GM04503 (cell line): ENCODE data around the gene CDYL.

Experiments
- DNase-seq: peaks from one replicate; pipeline ENCODE4 v3.0.0-alpha.2; 2012; ENCODE audit warnings: low read depth

CDYL gene

GRCh38 chr6:4908062-4908461 lies 131.9 kb downstream of the CDYL start:
- DNase-seq = no peak

GRCh38 chr6:4909063-4909706 lies 133.0 kb downstream of the CDYL start:
- no peak for DNase-seq

- no peak for DNase-seq
These were observed 134.0 kb downstream of the CDYL start for GRCh38 chr6:4910037-4910760.

GRCh38 chr6:4912559-4912958 lies 136.4 kb downstream of the CDYL start:
- no peak for DNase-seq

- no peak for DNase-seq
These were observed 137.7 kb downstream of the CDYL start for GRCh38 chr6:4913705-4914419.

- DNase-seq = peak; percentile 31
These were observed 138.4 kb downstream of the CDYL start for GRCh38 chr6:4914420-4915159.

GRCh38 chr6:4916954-4917561 lies 140.9 kb downstream of the CDYL start:
- DNase-seq = no peak

GRCh38 chr6:4920914-4921410 lies 144.8 kb downstream of the CDYL start:
- DNase-seq = no peak

GRCh38 chr6:4922488-4923037 lies 146.4 kb downstream of the CDYL start:
- no peak for DNase-seq

GRCh38 chr6:4923081-4923480 lies 146.9 kb downstream of the CDYL start:
- DNase-seq = no peak

- DNase-seq = no peak
These were observed 148.6 kb downstream of the CDYL start for GRCh38 chr6:4924661-4925271.

GRCh38 chr6:4925580-4925979 lies 149.4 kb downstream of the CDYL start:
- no peak for DNase-seq

- peak; percentile 14 for DNase-seq
These were observed 152.2 kb downstream of the CDYL start for GRCh38 chr6:4928426-4928825.

- DNase-seq = no peak
These were observed 153.0 kb downstream of the CDYL start for GRCh38 chr6:4929097-4929718.

GRCh38 chr6:4930025-4930691 lies 154.0 kb downstream of the CDYL start:
- DNase-seq = no peak

GRCh38 chr6:4931530-4932227 lies 155.5 kb downstream of the CDYL start:
- DNase-seq = no peak

GRCh38 chr6:4932228-4932903 lies 156.2 kb downstream of the CDYL start:
- DNase-seq = no peak

GRCh38 chr6:4935486-4935885 lies 159.3 kb downstream of the CDYL start:
- no peak for DNase-seq
